Measurements from ENCODE around the gene SLC49A3.
A peak's percentile ranks its signal among the peaks of the same experiment; 100 is the strongest.
"Not testable (repeated sequence)": the region's sequence is repeated elsewhere in the genome, so short reads cannot be mapped to it uniquely, and the experiment has no call there.

Gene SLC49A3

GRCh38 chr4:703336-704197 lies 14.6 kb upstream of the SLC49A3 start:
- DNase-seq (ENCODE audit: low read depth in 2 of 2), result no peak

- no peak for DNase-seq (ENCODE audit: low read depth in 2 of 2)
These were observed 13.7 kb upstream of the SLC49A3 start for GRCh38 chr4:702618-703048.

- no peak for DNase-seq (ENCODE audit: low read depth in 2 of 2)
These were observed 11.8 kb upstream of the SLC49A3 start for GRCh38 chr4:700587-701264.

DNA sequence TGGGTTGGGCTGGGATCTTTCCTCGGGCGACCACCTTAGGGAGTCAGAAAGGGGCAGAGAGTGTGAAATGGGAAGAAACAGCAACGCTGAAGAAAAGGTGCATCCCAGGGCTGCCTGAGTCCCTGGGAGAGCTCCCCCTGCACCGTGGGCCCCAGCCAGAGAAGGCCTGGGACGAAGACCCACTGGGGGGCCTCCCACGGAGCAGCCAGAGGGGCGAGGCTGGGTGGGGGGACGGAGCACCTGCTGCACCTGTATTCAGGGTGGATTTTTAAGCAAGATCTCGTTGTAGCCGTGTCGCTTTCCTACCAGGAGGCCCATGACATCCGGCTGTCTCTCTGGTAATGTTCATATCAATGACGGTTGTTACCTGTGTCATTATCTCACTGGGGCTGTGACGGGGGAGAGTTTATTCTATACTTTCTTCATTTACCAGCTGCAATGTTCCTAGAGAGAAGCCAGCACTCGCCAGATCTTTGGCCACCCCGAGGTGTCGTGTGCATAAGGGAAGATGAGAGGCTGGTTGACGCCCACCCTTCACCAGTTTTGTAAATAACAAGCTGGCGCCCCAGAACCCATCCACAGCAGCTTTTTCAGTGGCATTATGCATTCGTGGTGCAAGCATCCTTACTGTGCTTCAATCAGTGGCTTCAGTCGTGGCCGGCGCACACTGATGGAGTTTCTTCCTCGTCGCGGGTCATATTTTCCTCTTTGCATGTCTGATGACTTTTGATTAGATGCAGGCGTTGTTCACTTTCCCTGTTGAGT lies 11.0 kb upstream of the SLC49A3 start:
- no peak for DNase-seq (ENCODE audit: low read depth in 2 of 2)

DNA sequence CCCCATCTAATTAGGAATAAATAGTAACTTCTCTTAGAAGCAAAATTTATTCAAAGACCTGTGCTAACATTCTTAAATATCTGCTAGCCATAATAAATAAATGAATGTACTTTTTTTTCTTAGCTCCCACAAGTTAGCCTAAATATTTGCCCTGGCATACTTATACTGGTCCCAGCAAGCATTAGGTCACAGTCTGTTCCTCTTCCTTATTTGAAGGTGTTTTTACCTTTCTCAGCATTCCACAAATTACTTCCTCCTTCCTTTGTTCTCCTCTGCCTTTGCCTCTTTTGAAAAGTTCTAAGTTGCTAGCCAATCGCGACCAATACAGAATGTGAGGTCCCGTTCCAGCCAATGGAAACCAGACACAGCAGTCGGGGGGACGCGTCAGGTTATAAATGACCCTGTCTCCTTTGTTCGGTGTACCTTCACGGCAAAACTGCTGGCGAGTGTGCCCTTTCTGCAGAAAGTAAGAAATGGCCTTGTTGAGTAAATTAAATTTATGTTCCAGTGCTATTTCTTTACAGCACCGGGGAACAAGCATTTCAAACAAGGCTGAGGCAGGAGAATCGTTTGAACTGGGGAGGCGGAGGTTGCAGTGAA lies 5.5 kb upstream of the SLC49A3 start:
- not testable (repeated sequence) for DNase-seq (ENCODE audit: low read depth in 2 of 2)

DNA sequence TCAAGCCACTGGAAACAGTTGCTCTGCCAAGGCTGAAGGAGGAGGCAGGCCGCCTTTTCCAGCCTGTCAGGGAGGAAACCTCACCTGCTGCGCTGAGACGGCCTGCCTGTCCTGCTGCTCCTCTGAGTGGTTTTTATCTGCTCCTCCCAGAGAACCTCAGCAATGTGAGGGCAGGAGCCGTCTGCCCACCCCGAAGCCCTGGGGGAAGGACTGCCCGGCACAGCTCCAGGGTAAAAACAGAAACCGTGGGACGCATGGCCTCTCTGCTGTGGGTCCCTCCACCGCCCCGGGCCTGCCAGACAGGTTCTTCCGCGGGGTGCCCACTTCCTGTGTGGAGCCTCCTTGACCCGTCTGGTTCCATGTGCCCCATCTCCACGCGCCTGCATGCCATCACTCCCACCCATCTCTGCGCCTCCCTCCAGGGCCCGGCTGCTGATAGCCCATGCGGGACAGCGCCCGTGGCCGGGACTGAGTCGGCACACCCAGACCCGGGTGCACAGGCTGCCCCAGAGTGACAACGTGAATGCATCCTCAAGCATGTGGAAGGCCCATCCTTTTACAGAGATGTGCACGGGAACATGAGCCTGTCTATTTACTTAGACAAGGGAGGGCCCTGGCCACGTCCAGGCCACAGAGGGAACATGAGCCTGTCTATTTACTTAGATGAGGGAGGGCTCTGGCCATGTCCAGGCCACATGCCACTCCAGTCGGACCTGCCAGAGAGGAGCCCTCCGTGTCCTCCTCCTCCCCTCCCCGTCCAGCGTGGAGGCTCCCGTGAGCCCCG lies 4.0 kb upstream of the SLC49A3 start:
- DNase-seq (ENCODE audit: low read depth in 2 of 2), result no peak

DNA sequence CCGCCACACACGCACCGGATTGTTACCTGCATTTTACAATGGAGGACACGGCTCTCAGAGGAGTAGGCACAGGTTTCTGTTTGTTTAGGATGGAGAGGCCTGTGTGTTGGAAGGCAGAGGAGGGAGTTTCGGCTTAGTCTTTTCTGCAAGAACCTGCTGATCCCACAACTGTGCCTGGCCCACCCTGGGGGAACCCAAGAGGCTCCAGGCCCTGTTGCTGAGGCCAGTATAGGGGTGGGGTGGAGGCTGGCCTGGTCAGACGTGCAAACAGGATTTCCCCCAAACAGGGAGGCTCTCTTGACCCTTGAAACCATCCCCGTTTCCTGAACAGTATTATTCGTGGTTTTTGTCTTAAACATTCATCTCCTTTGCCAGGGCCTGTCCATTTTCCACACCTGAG lies 772 bp upstream of the SLC49A3 start:
- DNase-seq (ENCODE audit: low read depth in 2 of 2), result no peak

GRCh38 chr4:687971-688853 lies 739 bp downstream of the SLC49A3 start:
- no peak for DNase-seq (ENCODE audit: low read depth in 2 of 2)

- no peak for DNase-seq (ENCODE audit: low read depth in 2 of 2)
These were observed 1.6 kb downstream of the SLC49A3 start for GRCh38 chr4:687048-687970.

DNA sequence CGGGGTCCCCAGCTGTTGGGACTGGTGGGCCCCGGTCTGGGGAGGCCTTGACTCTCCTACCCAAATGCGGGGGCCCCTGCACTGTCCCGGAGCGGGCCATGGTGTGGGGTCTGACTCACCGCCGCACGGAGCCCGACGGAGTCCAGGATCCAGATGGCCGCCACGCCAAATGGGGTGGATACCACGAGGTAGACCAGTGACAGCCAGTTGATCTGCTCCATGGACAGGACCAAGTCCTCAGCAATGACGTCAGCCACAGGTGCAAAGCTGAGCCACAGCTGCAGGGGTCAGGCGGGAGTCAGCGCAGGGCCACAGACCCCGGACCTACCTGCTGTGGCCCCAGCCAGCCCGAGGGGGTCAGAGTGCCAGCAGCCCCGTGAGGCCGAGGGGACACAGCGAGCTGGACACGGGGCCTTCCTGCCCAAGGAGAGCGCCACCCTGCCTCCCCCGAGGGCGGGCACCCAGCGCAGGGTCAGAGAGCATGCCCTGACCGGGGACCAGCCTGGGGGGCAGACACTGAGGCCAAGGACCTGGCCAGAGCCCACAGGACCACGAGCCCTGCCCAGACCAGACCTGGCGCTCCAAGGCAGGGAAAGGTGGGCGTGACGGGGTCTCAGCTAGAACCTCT lies 2.4 kb downstream of the SLC49A3 start:
- no peak for DNase-seq (ENCODE audit: low read depth in 2 of 2)

DNA sequence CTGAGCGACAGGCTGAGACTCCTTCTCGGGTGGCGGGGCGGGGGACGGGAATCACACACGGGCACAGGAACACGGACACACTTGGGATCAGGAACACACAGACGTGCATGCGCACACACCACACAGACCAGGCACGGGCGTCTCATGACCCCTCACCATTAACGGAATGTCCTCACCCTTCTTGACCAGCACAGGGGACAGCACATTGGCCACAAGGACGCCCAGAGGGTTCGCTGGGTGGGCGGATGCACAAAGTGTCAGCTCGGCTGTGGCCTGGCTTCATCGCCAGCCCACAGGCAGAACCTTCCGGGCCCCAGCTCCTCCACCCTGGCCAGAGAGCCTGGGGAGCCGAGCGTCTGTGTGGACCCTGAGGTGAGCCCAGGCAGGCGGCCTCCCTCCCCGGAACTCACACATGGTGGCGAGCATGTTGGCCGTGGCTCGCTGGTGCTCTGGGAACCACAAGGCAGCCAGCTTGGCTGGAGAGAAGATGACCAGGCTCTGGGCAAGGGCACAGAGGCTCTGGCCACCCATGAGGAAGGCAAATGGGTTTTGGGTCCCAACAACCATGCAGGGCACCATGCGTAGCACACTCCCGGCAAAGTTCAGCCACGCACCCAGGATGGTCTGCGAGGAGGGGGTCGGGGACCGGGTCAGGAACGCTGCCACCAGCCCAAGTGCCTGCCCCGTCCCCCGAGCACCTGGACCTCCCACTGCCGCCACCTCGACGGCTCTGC lies 3.1 kb downstream of the SLC49A3 start:
- DNase-seq (ENCODE audit: low read depth in 2 of 2), result no peak

DNA sequence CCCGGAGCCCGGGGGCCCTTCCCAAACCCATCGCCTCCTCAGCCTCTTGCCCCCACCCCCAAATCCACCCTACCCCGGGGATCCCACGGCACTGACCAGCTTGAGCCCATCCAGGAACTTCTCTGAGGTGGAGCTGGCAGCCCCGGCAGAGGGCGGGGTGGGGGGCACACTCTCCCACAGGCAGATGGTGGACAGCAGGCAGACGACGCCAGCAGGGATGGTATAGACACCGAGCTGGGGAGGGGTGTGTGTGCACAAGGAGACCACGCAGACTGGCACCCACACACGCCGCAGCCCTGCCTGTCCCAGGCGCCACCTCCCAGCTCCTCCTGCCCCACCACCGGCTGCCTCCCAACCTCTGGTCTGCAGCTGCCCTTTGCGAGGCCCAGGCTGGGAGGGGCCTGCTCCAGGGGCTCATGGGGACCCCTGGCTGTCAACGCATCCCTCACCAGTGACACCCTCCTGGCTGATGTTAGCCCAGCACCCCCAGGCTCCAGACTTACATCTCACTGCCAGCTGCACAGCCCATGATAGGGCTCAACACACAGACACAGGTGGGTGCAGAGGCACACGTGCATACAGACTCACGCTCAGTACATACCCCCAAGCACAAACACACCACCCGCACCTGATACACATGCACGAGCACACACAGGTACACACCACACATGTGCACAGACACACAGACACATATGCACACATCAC lies 4.2 kb downstream of the SLC49A3 start:
- no peak for DNase-seq (ENCODE audit: low read depth in 2 of 2)

DNA sequence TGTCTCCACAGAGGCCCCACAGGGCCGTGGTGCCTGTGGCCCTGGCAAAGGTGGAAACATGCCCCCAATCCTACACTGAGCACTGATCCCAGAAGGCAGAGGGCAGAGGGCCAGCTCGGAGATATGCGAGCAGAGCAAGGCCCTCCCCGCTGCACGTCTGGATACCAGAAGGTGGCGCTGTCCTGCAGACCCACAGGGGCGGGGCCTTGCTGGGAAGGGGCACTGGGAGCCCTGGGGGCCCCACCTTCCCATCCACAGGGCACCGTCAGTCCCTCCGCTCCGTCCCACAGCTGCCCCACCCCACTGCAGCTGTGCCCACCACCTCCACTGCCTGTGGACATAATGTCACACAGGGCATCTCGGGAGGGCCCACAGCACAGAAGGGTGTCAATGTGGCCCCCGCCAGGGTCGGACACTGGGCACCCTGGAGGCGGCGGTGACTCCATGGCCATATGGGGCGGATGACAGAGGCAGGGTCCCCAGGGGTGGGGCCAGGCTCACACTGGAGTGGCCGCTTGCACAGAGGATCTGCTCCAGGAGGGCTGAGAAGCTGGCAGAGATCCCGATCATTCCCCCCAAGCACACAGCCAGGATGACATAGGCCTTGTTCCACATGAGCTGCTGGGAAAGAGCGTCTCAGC lies 4.8 kb downstream of the SLC49A3 start:
- DNase-seq (ENCODE audit: low read depth in 2 of 2), result peak in 1 of 2 donors; percentile 28

GRCh38 chr4:683247-683897 lies 5.6 kb downstream of the SLC49A3 start:
- DNase-seq (ENCODE audit: low read depth in 2 of 2), result no peak

- DNase-seq (ENCODE audit: low read depth in 2 of 2), result no peak
These were observed 6.3 kb downstream of the SLC49A3 start for GRCh38 chr4:682490-683172.

Data from stimulated activated CD8-positive, alpha-beta memory T cell treated with anti-CD3 and anti-CD28 coated beads, Interleukin-2, amount 100 ng/mL, for 48 hours (primary cell).